ENCODE data around the gene CTNNA1.
"Not testable (repeated sequence)": the region's sequence is repeated elsewhere in the genome, so short reads cannot be mapped to it uniquely, and the experiment has no call there.

Gene CTNNA1

DNA sequence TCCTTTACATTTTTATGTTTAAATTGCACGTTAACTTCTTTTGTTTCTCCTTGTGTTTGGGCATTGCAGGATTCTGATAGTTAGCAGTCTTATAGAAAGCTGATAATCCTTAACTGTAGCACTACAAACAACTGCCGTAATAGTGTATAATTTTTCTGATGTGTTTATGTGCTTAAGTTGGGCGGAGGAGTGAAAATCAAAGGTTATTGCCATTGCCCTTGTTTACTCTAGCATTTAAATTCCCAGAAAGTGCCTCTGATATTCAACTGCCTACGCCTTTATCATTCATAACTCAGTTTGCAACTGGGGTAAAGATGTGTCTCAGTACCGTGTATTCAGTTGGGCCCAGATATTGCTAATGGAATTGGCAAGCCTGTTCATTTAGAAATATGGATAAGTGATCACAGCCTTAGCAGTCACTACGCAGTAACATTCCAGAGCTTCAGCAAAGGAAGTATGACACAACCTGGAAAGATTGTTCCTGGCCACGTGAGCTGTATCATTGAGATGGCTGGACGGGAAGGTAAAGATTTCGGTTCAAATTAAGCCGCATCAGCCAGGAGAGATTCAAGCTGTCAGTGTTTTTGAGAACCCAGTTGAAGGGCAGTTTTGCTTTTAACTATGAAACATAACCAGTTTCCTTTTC is 150.0 kb downstream of the CTNNA1 start:
- DNase-seq = no peak

- peak in 1 of 3 experiments; percentile 4 for DNase-seq
Measured at GRCh38 chr5:138905541-138905940, 152.3 kb downstream of the CTNNA1 start.

DNA sequence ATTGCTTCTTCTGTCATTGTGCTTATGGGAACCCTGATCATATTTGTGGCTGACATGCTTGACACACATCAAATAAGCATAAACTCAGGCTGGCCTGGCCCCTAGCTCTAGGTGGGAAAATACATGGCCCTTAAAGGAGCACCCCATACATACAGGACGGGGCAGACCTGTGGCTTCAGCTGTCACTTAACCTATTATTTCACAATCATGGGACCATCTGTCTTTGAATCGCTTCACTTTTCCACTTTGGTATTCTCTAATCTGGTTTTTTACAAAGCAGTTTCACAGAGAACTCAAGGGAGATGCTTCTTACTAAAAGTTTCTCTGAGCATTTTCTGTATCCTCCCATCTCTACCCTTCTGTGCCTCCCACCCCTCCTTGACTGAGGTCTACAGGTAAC is 156.5 kb downstream of the CTNNA1 start:
- DNase-seq = no peak

DNA sequence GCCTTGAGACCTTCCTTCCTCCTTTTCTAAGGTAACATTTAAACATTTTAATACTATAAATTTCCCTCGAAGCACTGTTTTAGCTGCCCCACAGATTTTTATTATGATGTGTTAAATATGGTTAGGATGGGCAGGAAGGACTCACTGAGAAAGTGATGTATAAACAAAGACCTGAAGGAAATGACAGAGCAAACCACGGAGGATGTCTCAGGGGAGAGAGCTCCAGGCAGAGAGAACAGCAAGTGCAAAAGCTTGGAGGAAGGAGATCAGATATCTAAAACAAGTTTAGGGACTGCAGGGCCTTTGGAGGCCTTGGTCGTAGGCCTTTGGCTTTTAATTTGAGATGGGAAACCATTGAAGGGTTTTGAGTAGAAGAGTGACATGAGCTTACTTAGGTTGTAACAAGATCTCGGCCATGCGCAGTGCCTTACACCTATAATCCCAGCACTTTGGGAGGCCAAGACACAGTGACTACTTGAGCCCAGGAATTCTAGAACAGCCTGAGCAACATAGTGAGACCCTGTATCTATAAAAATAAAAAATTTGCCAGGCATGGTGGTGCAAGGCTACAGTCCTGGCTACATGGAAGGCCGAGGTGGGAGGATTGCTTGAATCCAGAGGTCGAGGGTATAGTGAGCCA is 157.4 kb downstream of the CTNNA1 start:
- DNase-seq = no peak

DNA sequence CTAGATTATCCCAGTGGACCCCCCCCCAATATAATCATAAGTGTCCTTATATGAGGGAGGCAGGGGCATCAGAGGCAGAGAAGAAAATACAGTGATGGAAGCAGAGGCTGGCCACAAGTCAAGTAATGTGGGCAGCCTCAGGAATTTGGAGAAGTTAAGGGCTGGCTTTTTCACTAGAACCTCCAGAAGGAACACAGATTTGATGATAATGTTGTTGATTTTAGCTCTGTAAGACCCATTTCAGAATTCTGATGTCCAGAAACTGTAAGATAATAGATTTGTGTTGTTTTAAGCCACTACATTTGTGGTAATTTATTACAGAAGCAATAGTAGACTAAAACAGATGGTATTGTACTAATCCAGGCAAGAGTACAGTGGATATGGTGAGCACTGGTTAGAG is 158.2 kb downstream of the CTNNA1 start:
- DNase-seq = no peak

DNA sequence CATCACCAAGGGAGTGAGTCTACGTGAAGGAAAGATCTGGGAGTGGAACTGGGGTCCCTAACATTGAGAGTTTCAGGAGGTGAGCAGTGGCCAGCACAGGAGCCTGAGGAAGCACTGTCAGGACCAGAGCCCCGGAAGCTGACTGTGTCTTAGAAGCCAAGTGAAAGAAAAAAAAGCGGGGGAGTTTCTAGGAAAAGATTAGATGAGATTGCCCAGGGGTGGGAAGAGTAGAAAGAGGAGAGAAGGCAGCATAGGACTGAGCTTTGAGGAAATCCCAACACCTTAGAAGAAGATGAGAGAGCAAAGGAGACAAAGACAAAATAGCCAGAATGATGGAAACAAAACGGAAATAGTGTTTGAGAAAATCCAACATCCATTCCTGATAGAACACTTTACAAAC is 158.9 kb downstream of the CTNNA1 start:
- no peak for DNase-seq

GRCh38 chr5:138913773-138914172 is 160.5 kb downstream of the CTNNA1 start:
- no peak for DNase-seq

- DNase-seq = no peak
Measured at GRCh38 chr5:138914338-138914737, 161.1 kb downstream of the CTNNA1 start.

- no peak for DNase-seq
Measured at GRCh38 chr5:138918686-138919085, 165.5 kb downstream of the CTNNA1 start.

DNA sequence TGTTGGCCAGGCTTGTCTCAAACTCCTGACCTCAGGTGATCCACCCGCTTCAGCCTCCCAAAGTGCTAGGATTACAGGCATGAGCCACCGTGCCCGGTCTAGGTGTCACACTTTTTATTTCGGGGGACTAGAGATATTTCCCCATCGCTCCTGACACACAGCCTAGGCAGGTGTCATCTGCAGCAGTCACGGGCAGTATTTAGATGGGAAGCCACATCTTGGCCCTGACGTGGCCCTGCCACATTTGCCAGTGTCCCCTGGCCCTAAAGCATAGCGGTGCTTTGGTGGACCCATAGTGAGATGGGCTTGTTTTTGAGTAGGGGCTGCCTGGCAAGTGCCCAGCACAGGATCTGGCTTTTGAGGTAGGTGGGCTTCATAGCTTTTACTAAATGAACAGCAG is 167.0 kb downstream of the CTNNA1 start:
- no peak for DNase-seq

- not testable (repeated sequence) for DNase-seq
Measured at GRCh38 chr5:138921362-138921761, 168.1 kb downstream of the CTNNA1 start.

DNA sequence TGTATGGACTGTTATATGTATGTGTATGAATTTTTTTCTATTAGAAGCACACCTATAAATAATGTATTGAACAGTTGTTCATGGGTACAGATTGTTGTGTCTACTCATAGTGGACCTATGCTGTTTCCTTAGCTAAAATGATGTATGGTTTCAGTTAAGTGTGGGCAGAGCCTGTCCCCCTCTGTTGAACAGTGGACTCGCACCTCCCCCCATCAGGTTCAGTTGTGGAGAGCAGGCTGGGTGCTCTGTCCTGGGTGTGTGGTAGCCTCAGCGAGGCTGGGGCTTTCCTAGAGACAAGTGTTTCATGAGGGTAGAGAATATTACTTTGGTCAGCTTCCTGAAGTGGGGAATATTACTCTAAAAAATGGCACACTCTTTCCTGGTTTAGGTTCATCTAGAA is 169.3 kb downstream of the CTNNA1 start:
- DNase-seq = no peak

DNA sequence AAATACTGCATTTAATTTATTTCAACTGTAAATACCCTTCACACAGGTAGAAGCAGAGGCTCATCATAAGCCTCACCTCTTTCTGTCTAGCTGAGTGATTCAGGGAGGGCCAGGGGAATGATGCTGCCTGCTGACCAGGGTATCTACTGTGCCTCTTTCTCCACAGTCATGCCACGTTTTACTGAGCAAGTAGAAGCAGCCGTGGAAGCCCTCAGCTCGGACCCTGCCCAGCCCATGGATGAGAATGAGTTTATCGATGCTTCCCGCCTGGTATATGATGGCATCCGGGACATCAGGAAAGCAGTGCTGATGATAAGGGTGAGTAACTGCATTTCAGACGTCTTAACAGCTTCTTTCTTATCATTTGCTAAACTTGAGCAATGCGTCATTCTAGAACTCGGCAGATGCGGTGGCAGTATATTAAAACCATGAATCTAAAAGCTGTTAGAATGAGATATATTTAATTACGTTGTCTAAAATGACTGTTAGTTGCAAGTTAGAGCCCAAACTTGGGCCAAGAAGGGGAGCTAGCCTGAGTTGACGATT is 171.9 kb downstream of the CTNNA1 start:
- no peak for DNase-seq

DNA sequence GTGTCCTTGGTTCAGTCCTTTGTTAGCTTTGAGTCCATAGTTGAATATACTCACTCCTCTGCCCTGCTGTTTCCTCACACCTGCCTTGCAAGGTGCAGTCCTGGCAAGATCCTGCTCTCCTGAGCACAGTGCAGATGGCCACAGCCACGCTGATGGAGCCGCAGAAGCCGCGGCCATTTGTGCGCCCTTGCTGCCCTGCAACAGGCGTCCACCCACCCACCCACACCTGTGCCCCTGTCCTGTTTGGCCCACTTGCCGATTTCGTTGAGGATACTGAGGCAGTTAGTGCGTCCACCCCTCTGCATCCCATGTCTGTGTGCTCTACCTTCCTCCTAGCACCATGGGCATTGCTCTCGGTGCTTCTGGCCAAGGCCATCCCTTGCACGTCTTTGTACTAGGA is 173.0 kb downstream of the CTNNA1 start:
- DNase-seq = no peak

- DNase-seq = no peak
Measured at GRCh38 chr5:138926688-138927448, 173.6 kb downstream of the CTNNA1 start.

- no peak for DNase-seq
Measured at GRCh38 chr5:138927544-138927943, 174.3 kb downstream of the CTNNA1 start.

GRCh38 chr5:138927979-138928378 is 174.8 kb downstream of the CTNNA1 start:
- no peak for DNase-seq

- DNase-seq = no peak
Measured at GRCh38 chr5:138929571-138929955, 176.3 kb downstream of the CTNNA1 start.

DNA sequence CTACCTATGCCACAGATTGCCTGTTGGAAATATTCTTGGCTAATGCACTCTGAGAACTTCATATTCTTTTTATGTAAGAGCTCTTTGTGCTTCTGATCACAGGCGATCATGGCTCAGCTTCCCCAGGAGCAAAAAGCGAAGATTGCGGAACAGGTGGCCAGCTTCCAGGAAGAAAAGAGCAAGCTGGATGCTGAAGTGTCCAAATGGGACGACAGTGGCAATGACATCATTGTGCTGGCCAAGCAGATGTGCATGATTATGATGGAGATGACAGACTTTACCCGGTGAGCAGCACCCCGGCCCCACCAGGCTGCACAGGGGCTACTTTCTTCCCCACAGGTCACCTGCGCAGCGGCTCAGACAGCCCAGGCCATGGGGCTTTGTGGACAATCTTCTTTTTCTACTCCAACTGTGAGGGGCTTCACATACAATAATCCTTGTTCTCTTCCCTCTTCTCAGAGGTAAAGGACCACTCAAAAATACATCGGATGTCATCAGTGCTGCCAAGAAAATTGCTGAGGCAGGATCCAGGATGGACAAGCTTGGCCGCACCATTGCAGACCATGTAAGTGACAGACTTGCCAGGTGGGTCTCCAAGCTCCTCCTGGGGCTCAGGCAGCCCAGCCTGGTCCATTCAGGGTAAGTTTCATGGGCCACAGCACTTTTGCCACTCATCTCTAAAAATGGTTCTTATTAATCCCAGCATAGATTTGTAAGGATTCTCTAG is 177.3 kb downstream of the CTNNA1 start:
- DNase-seq = no peak

GRCh38 chr5:138932171-138932810 is 179.1 kb downstream of the CTNNA1 start:
- peak in 1 of 3 experiments; percentile 0 for DNase-seq

- no peak for DNase-seq
Measured at GRCh38 chr5:138933522-138934290, 180.5 kb downstream of the CTNNA1 start.

DNA sequence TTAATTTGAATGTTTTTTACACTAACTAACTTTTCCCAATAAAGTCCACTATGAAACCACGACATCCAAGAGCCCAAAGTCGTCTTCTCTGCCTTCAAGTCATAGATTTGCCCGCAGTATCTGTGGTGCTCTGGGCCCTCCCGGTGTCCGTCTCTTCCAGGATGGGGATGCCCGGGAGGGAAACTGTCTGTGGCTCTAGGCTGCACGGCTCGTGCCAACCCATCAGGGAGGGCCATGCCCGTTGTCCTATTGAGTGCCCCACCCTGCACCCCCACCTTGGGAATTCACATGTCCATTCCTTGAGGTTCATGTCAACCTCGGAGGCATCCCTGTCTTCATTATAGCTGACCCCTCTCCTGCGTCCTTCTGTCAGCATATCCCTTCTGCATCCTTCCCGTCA is 181.7 kb downstream of the CTNNA1 start:
- no peak for DNase-seq

All from NCI-H1417 (cell line).